Body of pancreas (tissue), 4 donors: ENCODE measurements around the gene CDT1.

Experiments
- POLR2A ChIP-seq, 3 donors: fragments of 450-650 bp; IDR thresholded peaks; one replicate each; pipeline ENCODE4 v1.6.1; 2016; ENCODE audit warnings: antibody characterized with exemption in 3 of 3, mild to moderate bottlenecking in 2 of 3
- TF ChIP-seq, protein P1 (sequence below), 7 experiments: fragments of 450-650 bp in 4 of 7; fragments of 200-600 bp in 3 of 7; sonication (generic) in 3 of 7; IDR thresholded peaks; one replicate each; pipeline ENCODE4 v1.5.1; 2016 to 2019; ENCODE audit warnings: antibody characterized with exemption in 7 of 7

GRCh38 chr16:88813269-88814143 lies 9.9 kb downstream of the CDT1 start:
- TF ChIP-seq POLR2A (IDR thresholded peaks at IDR 0.05) = no peak
- TF ChIP-seq, protein P1, sequence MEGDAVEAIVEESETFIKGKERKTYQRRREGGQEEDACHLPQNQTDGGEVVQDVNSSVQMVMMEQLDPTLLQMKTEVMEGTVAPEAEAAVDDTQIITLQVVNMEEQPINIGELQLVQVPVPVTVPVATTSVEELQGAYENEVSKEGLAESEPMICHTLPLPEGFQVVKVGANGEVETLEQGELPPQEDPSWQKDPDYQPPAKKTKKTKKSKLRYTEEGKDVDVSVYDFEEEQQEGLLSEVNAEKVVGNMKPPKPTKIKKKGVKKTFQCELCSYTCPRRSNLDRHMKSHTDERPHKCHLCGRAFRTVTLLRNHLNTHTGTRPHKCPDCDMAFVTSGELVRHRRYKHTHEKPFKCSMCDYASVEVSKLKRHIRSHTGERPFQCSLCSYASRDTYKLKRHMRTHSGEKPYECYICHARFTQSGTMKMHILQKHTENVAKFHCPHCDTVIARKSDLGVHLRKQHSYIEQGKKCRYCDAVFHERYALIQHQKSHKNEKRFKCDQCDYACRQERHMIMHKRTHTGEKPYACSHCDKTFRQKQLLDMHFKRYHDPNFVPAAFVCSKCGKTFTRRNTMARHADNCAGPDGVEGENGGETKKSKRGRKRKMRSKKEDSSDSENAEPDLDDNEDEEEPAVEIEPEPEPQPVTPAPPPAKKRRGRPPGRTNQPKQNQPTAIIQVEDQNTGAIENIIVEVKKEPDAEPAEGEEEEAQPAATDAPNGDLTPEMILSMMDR (IDR thresholded peaks at IDR 0.05) = no peak
